Ectodermal cell (in vitro differentiated cells): ENCODE results near the gene MEX3A.

Source experiments
- H3K27ac ChIP-seq: 2 replicates; pipeline ENCODE4 v1.7.0; 2013; ENCODE audit warnings: mild to moderate bottlenecking, low read depth, low read length; ENCODE audit not compliant: insufficient read depth, poor library complexity, severe bottlenecking
- H3K27me3 ChIP-seq: 2 replicates; pipeline ENCODE4 v1.7.0; 2013; ENCODE audit warnings: mild to moderate bottlenecking, low read length; ENCODE audit not compliant: insufficient read depth, control insufficient read depth, poor library complexity, severe bottlenecking
- H3K36me3 ChIP-seq: one replicate; pipeline ENCODE4 v1.7.0; 2013; ENCODE audit warnings: low read length; ENCODE audit not compliant: control insufficient read depth, insufficient read depth
- H3K4me1 ChIP-seq: one replicate; pipeline ENCODE4 v1.7.0; 2013; ENCODE audit warnings: low read length; ENCODE audit not compliant: control insufficient read depth, insufficient read depth
- H3K4me3 ChIP-seq: 2 replicates; pipeline ENCODE4 v1.7.0; 2013; ENCODE audit warnings: low read depth, low read length, control low read depth; ENCODE audit not compliant: insufficient read depth
- H3K9me3 ChIP-seq: 2 replicates; pipeline ENCODE4 v1.7.0; 2013; ENCODE audit warnings: mild to moderate bottlenecking, low read length, moderate library complexity; ENCODE audit not compliant: control insufficient read depth
- WGBS, 2 experiments: methylation state at CpG; one replicate each; pipeline ENCODE4 v1.1.7; 2013; ENCODE audit warnings: missing lambda C conversion rate in 2 of 2; 5-methylcytosine and 5-hydroxymethylcytosine counted together

The MEX3A gene

GRCh38 chr1:156100205-156100995, 18.1 kb upstream of the MEX3A start:
- H3K4me1 ChIP-seq, result peaks cover 32% of the 10 kb centered on the region
- no peaks in the 10 kb centered on the region for H3K9me3 ChIP-seq
- 86 to 89% methylated on average over 4 of the region's 4 CpGs for WGBS, 2 experiments
- H3K36me3 ChIP-seq, result peaks cover 6% of the 10 kb centered on the region
- no peak overlapping the region for H3K27ac ChIP-seq
- H3K4me3 ChIP-seq, result no peak overlapping the region
- H3K27me3 ChIP-seq, result no peaks in the 10 kb centered on the region

GRCh38 chr1:156099282-156099681, 17.0 kb upstream of the MEX3A start:
- Histone ChIP-seq H3K27me3 (no peaks in the 10 kb centered on the region), H3K4me1 (peaks cover 21% of the 10 kb centered on the region), H3K9me3 (no peaks in the 10 kb centered on the region), H3K27ac (no peak overlapping the region), H3K4me3 (no peak overlapping the region), H3K36me3 (peaks cover 8% of the 10 kb centered on the region)
- WGBS, 2 experiments, result 92 to 97% methylated on average over 3 of the region's 3 CpGs

DNA sequence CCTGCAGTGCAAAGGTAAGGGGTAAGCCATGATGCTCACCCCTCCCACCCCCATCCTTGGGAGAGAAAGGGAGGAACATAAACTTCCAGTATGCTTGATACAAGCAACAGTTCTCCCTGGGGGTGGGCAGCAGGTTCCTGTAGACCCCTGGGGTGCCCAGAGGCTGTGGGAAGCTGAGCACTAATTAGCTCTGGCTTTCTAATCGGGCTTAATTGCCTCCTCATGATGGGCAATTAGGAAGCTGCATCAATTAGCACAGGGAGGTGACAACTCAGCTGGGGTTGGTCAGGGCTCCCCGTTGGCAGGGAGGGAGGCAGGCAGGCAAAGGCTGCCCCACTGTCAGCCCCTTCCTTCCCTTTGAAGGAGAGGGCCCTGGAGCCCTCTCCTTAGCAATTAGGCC, 16.5 kb upstream of the MEX3A start:
- Histone ChIP-seq H3K4me1 (peaks cover 18% of the 10 kb centered on the region), H3K9me3 (no peaks in the 10 kb centered on the region), H3K4me3 (no peak overlapping the region), H3K36me3 (peaks cover 13% of the 10 kb centered on the region), H3K27ac (no peak overlapping the region), H3K27me3 (no peaks in the 10 kb centered on the region)
- 69 to 73% methylated on average over 2 of the region's 2 CpGs for WGBS, 2 experiments

DNA sequence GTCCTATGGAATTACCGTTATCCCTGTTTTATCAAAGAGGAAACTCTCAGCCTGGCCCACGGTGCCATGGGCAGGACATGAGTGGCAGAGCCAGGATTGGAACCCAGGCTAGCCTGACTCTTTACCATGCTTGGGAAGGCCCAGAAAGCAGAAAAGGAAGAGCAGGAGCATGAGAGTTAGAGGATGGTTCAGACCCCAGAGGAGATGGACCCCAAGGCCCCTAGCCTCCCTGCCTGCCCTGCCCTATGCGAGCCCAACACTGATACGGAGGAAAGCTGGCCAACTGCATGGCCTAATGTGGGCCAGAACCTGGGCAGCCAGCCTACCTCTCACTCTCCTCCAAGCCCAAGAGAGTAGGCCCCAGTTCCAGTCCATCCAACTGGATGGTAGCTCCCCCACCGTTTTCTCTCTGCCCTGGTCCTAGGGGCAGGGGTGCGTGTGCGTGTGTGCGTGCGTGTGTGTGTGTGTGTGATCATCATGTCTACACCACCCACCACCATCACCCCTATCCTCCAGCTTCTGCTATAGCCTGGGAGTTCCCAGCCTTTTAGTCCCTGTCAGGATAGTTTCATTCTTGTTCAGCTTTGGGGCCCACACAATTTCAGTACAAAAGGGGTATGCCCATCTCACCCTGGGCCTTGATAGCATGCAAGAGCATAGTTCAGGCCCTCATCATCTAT, 15.4 kb upstream of the MEX3A start:
- Histone ChIP-seq H3K4me1 (peaks cover 7% of the 10 kb centered on the region), H3K27me3 (no peaks in the 10 kb centered on the region), H3K4me3 (no peak overlapping the region), H3K36me3 (peaks cover 17% of the 10 kb centered on the region), H3K27ac (peak overlapping the region; percentile 16), H3K9me3 (no peaks in the 10 kb centered on the region)
- WGBS, 2 experiments, result 93 to 97% methylated on average over 9 of the region's 9 CpGs

DNA sequence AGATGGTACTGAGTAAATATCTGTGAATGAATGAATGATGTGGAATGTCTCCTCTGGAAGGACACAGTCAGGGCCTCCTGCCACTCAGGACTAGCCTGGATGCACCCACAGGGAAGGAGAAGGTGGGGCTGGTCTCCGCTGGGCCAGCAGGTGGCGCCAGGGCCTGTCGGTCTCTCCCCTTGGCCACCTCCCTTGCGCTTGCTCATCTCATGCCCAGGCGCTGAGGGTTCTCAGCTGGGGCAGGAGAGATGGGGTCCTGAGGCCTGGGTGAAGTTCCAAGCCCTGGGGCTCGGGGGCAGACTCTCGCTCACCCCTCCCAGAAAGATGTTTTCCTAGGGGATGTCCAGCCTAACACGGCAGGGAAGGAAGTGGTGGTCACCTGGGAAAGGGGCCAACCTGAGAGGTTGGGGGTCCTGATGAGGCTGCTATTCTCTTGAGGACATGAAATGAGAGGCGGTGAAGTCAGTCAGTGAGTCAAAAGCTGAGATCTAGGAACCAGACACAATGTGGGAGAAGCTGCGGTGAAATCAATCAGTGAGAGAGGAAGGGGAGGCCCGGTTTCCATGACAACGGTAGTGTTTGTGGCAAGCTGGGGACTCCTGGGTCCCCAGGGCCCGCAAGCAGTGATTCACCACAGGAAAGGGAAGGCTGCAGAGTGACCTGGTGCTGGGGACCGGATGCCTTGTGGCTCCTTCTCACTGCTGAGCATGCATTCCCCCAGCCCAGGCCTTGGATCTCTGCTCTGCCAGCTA, 14.6 kb upstream of the MEX3A start:
- no peak overlapping the region for H3K4me3 ChIP-seq
- H3K4me1 ChIP-seq, result peaks cover 7% of the 10 kb centered on the region
- peak overlapping the region; percentile 16 for H3K27ac ChIP-seq
- H3K9me3 ChIP-seq, result no peaks in the 10 kb centered on the region
- H3K36me3 ChIP-seq, result peaks cover 17% of the 10 kb centered on the region
- 56 to 58% methylated on average over 14 of the region's 14 CpGs for WGBS, 2 experiments
- H3K27me3 ChIP-seq, result no peaks in the 10 kb centered on the region

- WGBS, 2 experiments, result 92 to 95% methylated on average over 3 of the region's 3 CpGs
Measured at GRCh38 chr1:156095906-156096508, 13.7 kb upstream of the MEX3A start.

GRCh38 chr1:156091610-156092009, 9.3 kb upstream of the MEX3A start:
- Histone ChIP-seq H3K9me3 (no peaks in the 10 kb centered on the region), H3K27me3 (no peaks in the 10 kb centered on the region), H3K36me3 (peaks cover 11% of the 10 kb centered on the region), H3K4me3 (no peak overlapping the region), H3K4me1 (peaks cover 9% of the 10 kb centered on the region), H3K27ac (no peak overlapping the region)
- 94 to 95% methylated on average over 2 of the region's 2 CpGs for WGBS, 2 experiments

More at GRCh38 chr1:156095906-156096508, 13.7 kb upstream of the MEX3A start:
- peaks cover 17% of the 10 kb centered on the region for H3K36me3 ChIP-seq
- no peaks in the 10 kb centered on the region for H3K27me3 ChIP-seq
- no peaks in the 10 kb centered on the region for H3K9me3 ChIP-seq
- no peak overlapping the region for H3K27ac ChIP-seq
- peaks cover 7% of the 10 kb centered on the region for H3K4me1 ChIP-seq
- no peak overlapping the region for H3K4me3 ChIP-seq

- 52 to 53% methylated on average over 14 of the region's 14 CpGs for WGBS, 2 experiments
- H3K9me3 ChIP-seq, result no peaks in the 10 kb centered on the region
- no peak overlapping the region for H3K4me3 ChIP-seq
- peaks cover 10% of the 10 kb centered on the region for H3K4me1 ChIP-seq
- H3K27me3 ChIP-seq, result no peaks in the 10 kb centered on the region
- H3K27ac ChIP-seq, result no peak overlapping the region
- H3K36me3 ChIP-seq, result peaks cover 11% of the 10 kb centered on the region
Measured at GRCh38 chr1:156090840-156091188, 8.5 kb upstream of the MEX3A start.

GRCh38 chr1:156090138-156090839, 8.0 kb upstream of the MEX3A start:
- no peak overlapping the region for H3K27ac ChIP-seq
- H3K9me3 ChIP-seq, result no peaks in the 10 kb centered on the region
- peaks cover 11% of the 10 kb centered on the region for H3K4me1 ChIP-seq
- H3K36me3 ChIP-seq, result peaks cover 11% of the 10 kb centered on the region
- WGBS, 2 experiments, result 52 to 55% methylated on average over 5 of the region's 5 CpGs
- no peaks in the 10 kb centered on the region for H3K27me3 ChIP-seq
- no peak overlapping the region for H3K4me3 ChIP-seq
